AG10803 (cell line): ENCODE measurements around the gene RPUSD4.

Experiments used
- DNase-seq: peaks from one replicate; pipeline ENCODE4 v3.0.0; 2010; ENCODE audit warnings: low read depth
- H3K4me3 ChIP-seq: 2 replicates; pipeline ENCODE4 v1.5.1; 2011; ENCODE audit warnings: mild to moderate bottlenecking, low read length, control low read depth
- TF ChIP-seq, protein P1 (sequence below): conservative IDR thresholded peaks from 2 replicates; pipeline ENCODE4 v1.5.1; 2011; ENCODE audit warnings: mild to moderate bottlenecking, low read length, control low read depth, inconsistent platforms

The RPUSD4 gene

GRCh38 chr11:126189109-126189929 is 22.1 kb downstream of the RPUSD4 start:
- DNase-seq, result no peak
- no peak overlapping the region for H3K4me3 ChIP-seq
- TF ChIP-seq, protein P1, sequence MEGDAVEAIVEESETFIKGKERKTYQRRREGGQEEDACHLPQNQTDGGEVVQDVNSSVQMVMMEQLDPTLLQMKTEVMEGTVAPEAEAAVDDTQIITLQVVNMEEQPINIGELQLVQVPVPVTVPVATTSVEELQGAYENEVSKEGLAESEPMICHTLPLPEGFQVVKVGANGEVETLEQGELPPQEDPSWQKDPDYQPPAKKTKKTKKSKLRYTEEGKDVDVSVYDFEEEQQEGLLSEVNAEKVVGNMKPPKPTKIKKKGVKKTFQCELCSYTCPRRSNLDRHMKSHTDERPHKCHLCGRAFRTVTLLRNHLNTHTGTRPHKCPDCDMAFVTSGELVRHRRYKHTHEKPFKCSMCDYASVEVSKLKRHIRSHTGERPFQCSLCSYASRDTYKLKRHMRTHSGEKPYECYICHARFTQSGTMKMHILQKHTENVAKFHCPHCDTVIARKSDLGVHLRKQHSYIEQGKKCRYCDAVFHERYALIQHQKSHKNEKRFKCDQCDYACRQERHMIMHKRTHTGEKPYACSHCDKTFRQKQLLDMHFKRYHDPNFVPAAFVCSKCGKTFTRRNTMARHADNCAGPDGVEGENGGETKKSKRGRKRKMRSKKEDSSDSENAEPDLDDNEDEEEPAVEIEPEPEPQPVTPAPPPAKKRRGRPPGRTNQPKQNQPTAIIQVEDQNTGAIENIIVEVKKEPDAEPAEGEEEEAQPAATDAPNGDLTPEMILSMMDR, result no peak

DNA sequence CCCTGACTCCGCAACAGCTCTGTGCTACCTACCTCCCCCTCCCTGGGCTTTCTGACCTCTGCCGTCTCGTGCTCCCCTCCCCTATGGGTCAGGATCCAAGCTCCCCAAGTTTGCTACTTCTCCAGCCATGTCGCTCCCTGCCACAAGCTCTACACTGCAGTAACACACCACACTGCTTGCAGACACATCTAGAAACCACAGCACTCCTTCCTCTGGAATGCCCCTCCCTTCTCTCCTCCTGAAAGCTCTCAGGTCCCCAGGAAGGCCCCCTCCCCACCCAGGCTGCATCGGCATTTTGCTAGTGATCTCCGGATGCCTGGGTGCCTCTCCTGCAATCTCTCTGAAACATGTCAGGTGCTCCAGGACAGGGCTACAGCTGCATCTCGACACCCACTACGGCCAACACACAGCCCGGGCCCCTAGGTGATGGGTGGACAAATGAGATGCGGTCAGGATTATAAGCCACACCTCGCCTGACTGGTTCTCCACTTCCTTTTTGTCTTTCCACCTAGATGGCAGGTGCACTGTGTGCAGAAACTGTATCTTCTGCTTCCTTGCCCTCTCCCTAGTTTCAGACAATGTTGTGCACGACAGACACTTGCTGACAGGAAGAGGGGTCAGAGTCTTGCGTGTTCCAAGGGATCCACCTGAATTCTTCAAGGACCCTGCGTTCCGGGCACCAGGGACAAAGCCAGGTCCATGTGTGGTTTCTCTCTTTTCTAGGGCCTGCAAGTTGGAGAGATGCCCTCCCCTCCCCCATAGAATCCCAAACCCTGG is 22.9 kb downstream of the RPUSD4 start:
- no peak for DNase-seq
- TF ChIP-seq, protein P1, result no peak
- no peak overlapping the region for H3K4me3 ChIP-seq

- no peak for DNase-seq
- TF ChIP-seq, protein P1, result peak; percentile 44
Observed at GRCh38 chr11:126186708-126187529, 24.5 kb downstream of the RPUSD4 start.

GRCh38 chr11:126186025-126186698 is 25.3 kb downstream of the RPUSD4 start:
- TF ChIP-seq, protein P1, result no peak

More at GRCh38 chr11:126186708-126187529, 24.5 kb downstream of the RPUSD4 start:
- no peak overlapping the region for H3K4me3 ChIP-seq

GRCh38 chr11:126185259-126186024 is 26.0 kb downstream of the RPUSD4 start:
- TF ChIP-seq, protein P1, result no peak
- no peak overlapping the region for H3K4me3 ChIP-seq
- DNase-seq, result no peak

More at GRCh38 chr11:126186025-126186698, 25.3 kb downstream of the RPUSD4 start:
- H3K4me3 ChIP-seq, result no peak overlapping the region
- DNase-seq, result no peak
